MM.1S (cell line): ENCODE measurements around the gene SANBR.

ENCODE experiments used
- DNase-seq: peaks from one replicate; pipeline ENCODE4 v3.0.0-alpha.2; 2015
- H2AFZ ChIP-seq: fragments of 300-600 bp; sonication (generic); 2 replicates; pipeline ENCODE4 v1.6.0; 2016; ENCODE audit warnings: antibody characterized with exemption, low read length
- H3F3A ChIP-seq: fragments of 300-600 bp; sonication (generic); 2 replicates; pipeline ENCODE4 v1.6.1; 2016; ENCODE audit warnings: mild to moderate bottlenecking, antibody characterized with exemption, low read length, moderate library complexity, mixed read lengths; ENCODE audit not compliant: insufficient read depth
- H3K27ac ChIP-seq: fragments of 300-600 bp; sonication (generic); 2 replicates; pipeline ENCODE4 v1.5.1; 2016; ENCODE audit warnings: mild to moderate bottlenecking, low read length
- H3K27me3 ChIP-seq: fragments of 300-600 bp; sonication (generic); replicated peaks from 2 replicates; pipeline ENCODE4 v1.6.0; 2016; ENCODE audit warnings: low read length; ENCODE audit not compliant: insufficient read depth
- H3K36me3 ChIP-seq: fragments of 300-600 bp; sonication (generic); replicated peaks from 2 replicates; pipeline ENCODE4 v1.6.1; 2016; ENCODE audit warnings: mild to moderate bottlenecking, low read length, mixed read lengths; ENCODE audit not compliant: insufficient read depth
- H3K4me1 ChIP-seq: fragments of 300-600 bp; sonication (generic); 2 replicates; pipeline ENCODE4 v1.6.1; 2016; ENCODE audit warnings: low read length, mixed read lengths
- H3K4me2 ChIP-seq: fragments of 300-600 bp; sonication (generic); 2 replicates; pipeline ENCODE4 v1.6.0; 2016; ENCODE audit warnings: low read depth, low read length
- H3K4me3 ChIP-seq: fragments of 300-600 bp; sonication (generic); 2 replicates; pipeline ENCODE4 v1.5.1; 2016; ENCODE audit warnings: low read length, mixed read lengths
- H3K79me2 ChIP-seq: fragments of 300-600 bp; sonication (generic); 2 replicates; pipeline ENCODE4 v1.6.1; 2016; ENCODE audit warnings: mixed run types, low read length, mixed read lengths
- H3K9ac ChIP-seq: fragments of 300-600 bp; sonication (generic); 2 replicates; pipeline ENCODE4 v1.6.1; 2016; ENCODE audit warnings: low read length, mixed read lengths
- H3K9me2 ChIP-seq: fragments of 300-600 bp; sonication (generic); replicated peaks from 2 replicates; pipeline ENCODE4 v1.6.1; 2016; ENCODE audit warnings: mild to moderate bottlenecking, low read length, mixed read lengths; ENCODE audit not compliant: insufficient read depth
- H3K9me3 ChIP-seq: fragments of 300-600 bp; sonication (generic); replicated peaks from 2 replicates; pipeline ENCODE4 v1.6.1; 2016; ENCODE audit warnings: mild to moderate bottlenecking, low read length, mixed read lengths; ENCODE audit not compliant: insufficient read depth
- H4K20me1 ChIP-seq: fragments of 300-600 bp; sonication (generic); 2 replicates; pipeline ENCODE4 v1.6.1; 2016; ENCODE audit warnings: mild to moderate bottlenecking, low read length, moderate library complexity, mixed read lengths; ENCODE audit not compliant: insufficient read depth
- EZH2 ChIP-seq: fragments of 300-600 bp; sonication (generic); optimal IDR thresholded peaks from 2 replicates; pipeline ENCODE3; 2017; ENCODE audit warnings: low read depth, mild to moderate bottlenecking, antibody characterized with exemption, low read length, mixed read lengths
- EZH2phosphoT487 ChIP-seq: fragments of 300-600 bp; sonication (generic); IDR thresholded peaks from 2 replicates; pipeline ENCODE4 v1.6.1; 2018; ENCODE audit warnings: antibody characterized with exemption, low read length
- TF ChIP-seq, protein P1 (sequence below): fragments of 300-600 bp; sonication (generic); IDR thresholded peaks from 2 replicates; pipeline ENCODE4 v1.5.1; 2016; ENCODE audit warnings: antibody characterized with exemption, low read length, mixed read lengths

The SANBR gene

GRCh38 chr2:61085883-61086282, 20.2 kb downstream of the SANBR start:
- H3F3A ChIP-seq = no peaks in the 10 kb centered on the region
- H3K9me3 ChIP-seq = no peaks in the 10 kb centered on the region
- H3K9ac ChIP-seq = no peak overlapping the region
- H3K4me2 ChIP-seq = no peak overlapping the region
- no peaks in the 10 kb centered on the region; the same call in 1 of the 2 replicates for H3K36me3 ChIP-seq
- no peaks in the 10 kb centered on the region for H3K4me1 ChIP-seq
- no peaks in the 10 kb centered on the region for H3K27me3 ChIP-seq
- no peaks in the 10 kb centered on the region for H3K79me2 ChIP-seq
- TF ChIP-seq EZH2phosphoT487 = no peak
- TF ChIP-seq, protein P1, sequence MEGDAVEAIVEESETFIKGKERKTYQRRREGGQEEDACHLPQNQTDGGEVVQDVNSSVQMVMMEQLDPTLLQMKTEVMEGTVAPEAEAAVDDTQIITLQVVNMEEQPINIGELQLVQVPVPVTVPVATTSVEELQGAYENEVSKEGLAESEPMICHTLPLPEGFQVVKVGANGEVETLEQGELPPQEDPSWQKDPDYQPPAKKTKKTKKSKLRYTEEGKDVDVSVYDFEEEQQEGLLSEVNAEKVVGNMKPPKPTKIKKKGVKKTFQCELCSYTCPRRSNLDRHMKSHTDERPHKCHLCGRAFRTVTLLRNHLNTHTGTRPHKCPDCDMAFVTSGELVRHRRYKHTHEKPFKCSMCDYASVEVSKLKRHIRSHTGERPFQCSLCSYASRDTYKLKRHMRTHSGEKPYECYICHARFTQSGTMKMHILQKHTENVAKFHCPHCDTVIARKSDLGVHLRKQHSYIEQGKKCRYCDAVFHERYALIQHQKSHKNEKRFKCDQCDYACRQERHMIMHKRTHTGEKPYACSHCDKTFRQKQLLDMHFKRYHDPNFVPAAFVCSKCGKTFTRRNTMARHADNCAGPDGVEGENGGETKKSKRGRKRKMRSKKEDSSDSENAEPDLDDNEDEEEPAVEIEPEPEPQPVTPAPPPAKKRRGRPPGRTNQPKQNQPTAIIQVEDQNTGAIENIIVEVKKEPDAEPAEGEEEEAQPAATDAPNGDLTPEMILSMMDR = no peak
- no peak overlapping the region for H2AFZ ChIP-seq
- no peak overlapping the region for H3K4me3 ChIP-seq
- no peak for DNase-seq
- no peaks in the 10 kb centered on the region for H3K9me2 ChIP-seq
- no peak overlapping the region for H3K27ac ChIP-seq
- H4K20me1 ChIP-seq = no peaks in the 10 kb centered on the region

DNA sequence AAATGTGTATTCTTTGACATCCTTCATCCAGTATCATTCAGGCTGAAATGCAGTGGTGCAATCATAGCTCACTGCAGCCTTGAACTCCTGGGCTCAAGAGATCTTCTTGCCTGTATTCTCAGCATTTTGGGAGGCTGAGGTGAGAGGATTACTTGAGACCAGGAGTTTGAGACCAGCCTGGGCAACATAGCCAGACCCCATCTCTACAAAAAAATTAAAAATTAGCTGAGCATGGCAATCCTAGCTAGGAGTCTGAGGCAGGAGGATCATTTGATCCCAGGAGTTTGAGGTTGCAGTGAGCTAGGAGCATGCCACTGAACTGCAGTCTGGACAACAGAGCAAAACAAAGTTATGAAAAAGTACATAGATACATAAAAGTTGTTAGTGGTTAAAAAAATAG, 24.1 kb downstream of the SANBR start:
- H3K4me1 ChIP-seq = no peaks in the 10 kb centered on the region
- no peak overlapping the region for H3K4me3 ChIP-seq
- no peaks in the 10 kb centered on the region for H4K20me1 ChIP-seq
- no peaks in the 10 kb centered on the region for H3F3A ChIP-seq
- no peak overlapping the region for H3K27ac ChIP-seq
- H3K9ac ChIP-seq = no peak overlapping the region
- DNase-seq = no peak
- H2AFZ ChIP-seq = no peak overlapping the region
- no peak for TF ChIP-seq EZH2phosphoT487
- TF ChIP-seq EZH2 = no peak
- TF ChIP-seq, protein P1 = no peak
- no peaks in the 10 kb centered on the region for H3K79me2 ChIP-seq
- H3K36me3 ChIP-seq = no peaks in the 10 kb centered on the region
- H3K9me3 ChIP-seq = no peaks in the 10 kb centered on the region
- no peak overlapping the region for H3K4me2 ChIP-seq
- no peaks in the 10 kb centered on the region for H3K27me3 ChIP-seq
- no peaks in the 10 kb centered on the region for H3K9me2 ChIP-seq

- Histone ChIP-seq H2AFZ (no peak overlapping the region), H3K4me1 (no peaks in the 10 kb centered on the region), H3K27me3 (no peaks in the 10 kb centered on the region), H3K4me3 (no peak overlapping the region), H3K4me2 (no peak overlapping the region), H3F3A (no peaks in the 10 kb centered on the region), H3K27ac (no peak overlapping the region), H3K9me3 (no peaks in the 10 kb centered on the region), H3K79me2 (no peaks in the 10 kb centered on the region), H3K9me2 (no peaks in the 10 kb centered on the region), H3K36me3 (no peaks in the 10 kb centered on the region), H4K20me1 (no peaks in the 10 kb centered on the region), H3K9ac (no peak overlapping the region)
- DNase-seq = no peak
- TF ChIP-seq EZH2phosphoT487 (no peak), EZH2 (no peak)
- TF ChIP-seq, protein P1 = no peak
These were observed 24.8 kb downstream of the SANBR start for GRCh38 chr2:61090386-61090921.
